MM.1S (cell line): Measurements from ENCODE around the gene SLC4A7.

Experiments
- DNase-seq: peaks from one replicate; pipeline ENCODE4 v3.0.0-alpha.2; 2015
- H2AFZ ChIP-seq: fragments of 300-600 bp; sonication (generic); 2 replicates; pipeline ENCODE4 v1.6.0; 2016; ENCODE audit warnings: antibody characterized with exemption, low read length
- H3F3A ChIP-seq: fragments of 300-600 bp; sonication (generic); 2 replicates; pipeline ENCODE4 v1.6.1; 2016; ENCODE audit warnings: mild to moderate bottlenecking, antibody characterized with exemption, low read length, moderate library complexity, mixed read lengths; ENCODE audit not compliant: insufficient read depth
- H3K27ac ChIP-seq: fragments of 300-600 bp; sonication (generic); 2 replicates; pipeline ENCODE4 v1.5.1; 2016; ENCODE audit warnings: mild to moderate bottlenecking, low read length
- H3K27me3 ChIP-seq: fragments of 300-600 bp; sonication (generic); replicated peaks from 2 replicates; pipeline ENCODE4 v1.6.0; 2016; ENCODE audit warnings: low read length; ENCODE audit not compliant: insufficient read depth
- H3K36me3 ChIP-seq: fragments of 300-600 bp; sonication (generic); replicated peaks from 2 replicates; pipeline ENCODE4 v1.6.1; 2016; ENCODE audit warnings: mild to moderate bottlenecking, low read length, mixed read lengths; ENCODE audit not compliant: insufficient read depth
- H3K4me1 ChIP-seq: fragments of 300-600 bp; sonication (generic); 2 replicates; pipeline ENCODE4 v1.6.1; 2016; ENCODE audit warnings: low read length, mixed read lengths
- H3K4me2 ChIP-seq: fragments of 300-600 bp; sonication (generic); 2 replicates; pipeline ENCODE4 v1.6.0; 2016; ENCODE audit warnings: low read depth, low read length
- H3K4me3 ChIP-seq: fragments of 300-600 bp; sonication (generic); 2 replicates; pipeline ENCODE4 v1.5.1; 2016; ENCODE audit warnings: low read length, mixed read lengths
- H3K79me2 ChIP-seq: fragments of 300-600 bp; sonication (generic); 2 replicates; pipeline ENCODE4 v1.6.1; 2016; ENCODE audit warnings: mixed run types, low read length, mixed read lengths
- H3K9ac ChIP-seq: fragments of 300-600 bp; sonication (generic); 2 replicates; pipeline ENCODE4 v1.6.1; 2016; ENCODE audit warnings: low read length, mixed read lengths
- H3K9me2 ChIP-seq: fragments of 300-600 bp; sonication (generic); replicated peaks from 2 replicates; pipeline ENCODE4 v1.6.1; 2016; ENCODE audit warnings: mild to moderate bottlenecking, low read length, mixed read lengths; ENCODE audit not compliant: insufficient read depth
- H3K9me3 ChIP-seq: fragments of 300-600 bp; sonication (generic); replicated peaks from 2 replicates; pipeline ENCODE4 v1.6.1; 2016; ENCODE audit warnings: mild to moderate bottlenecking, low read length, mixed read lengths; ENCODE audit not compliant: insufficient read depth
- H4K20me1 ChIP-seq: fragments of 300-600 bp; sonication (generic); 2 replicates; pipeline ENCODE4 v1.6.1; 2016; ENCODE audit warnings: mild to moderate bottlenecking, low read length, moderate library complexity, mixed read lengths; ENCODE audit not compliant: insufficient read depth
- CTCF ChIP-seq: fragments of 300-600 bp; sonication (generic); IDR thresholded peaks from 2 replicates; pipeline ENCODE4 v1.5.1; 2016; ENCODE audit warnings: antibody characterized with exemption, low read length, mixed read lengths
- EZH2 ChIP-seq: fragments of 300-600 bp; sonication (generic); optimal IDR thresholded peaks from 2 replicates; pipeline ENCODE3; 2017; ENCODE audit warnings: low read depth, mild to moderate bottlenecking, antibody characterized with exemption, low read length, mixed read lengths
- EZH2phosphoT487 ChIP-seq: fragments of 300-600 bp; sonication (generic); IDR thresholded peaks from 2 replicates; pipeline ENCODE4 v1.6.1; 2018; ENCODE audit warnings: antibody characterized with exemption, low read length

SLC4A7 gene

GRCh38 chr3:27358372-27358771 lies 125.8 kb downstream of the SLC4A7 start:
- H3K9me2 ChIP-seq, result no peaks in the 10 kb centered on the region
- no peaks in the 10 kb centered on the region for H3K9me3 ChIP-seq
- DNase-seq, result no peak
- H4K20me1 ChIP-seq, result no peaks in the 10 kb centered on the region
- no peaks in the 10 kb centered on the region for H3K27me3 ChIP-seq
- no peak overlapping the region for H3K9ac ChIP-seq
- H3K27ac ChIP-seq, result no peak overlapping the region
- no peak overlapping the region for H2AFZ ChIP-seq
- H3K4me3 ChIP-seq, result no peak overlapping the region
- no peak for TF ChIP-seq EZH2phosphoT487
- no peak for TF ChIP-seq EZH2
- no peak for TF ChIP-seq CTCF
- H3K36me3 ChIP-seq, result no peaks in the 10 kb centered on the region
- no peaks in the 10 kb centered on the region for H3F3A ChIP-seq
- no peaks in the 10 kb centered on the region for H3K79me2 ChIP-seq
- H3K4me2 ChIP-seq, result no peak overlapping the region
- peaks cover 19% of the 10 kb centered on the region for H3K4me1 ChIP-seq

- H3K4me1 ChIP-seq, result peaks cover 19% of the 10 kb centered on the region
- H2AFZ ChIP-seq, result no peak overlapping the region
- H3K9me3 ChIP-seq, result no peaks in the 10 kb centered on the region
- no peak overlapping the region for H3K9ac ChIP-seq
- no peak for TF ChIP-seq EZH2phosphoT487
- TF ChIP-seq CTCF, result peak; percentile 80
- no peak overlapping the region for H3K4me2 ChIP-seq
- H4K20me1 ChIP-seq, result no peaks in the 10 kb centered on the region
- no peaks in the 10 kb centered on the region for H3K36me3 ChIP-seq
- no peaks in the 10 kb centered on the region for H3F3A ChIP-seq
- DNase-seq, result peak; percentile 71
- no peaks in the 10 kb centered on the region for H3K9me2 ChIP-seq
- H3K27ac ChIP-seq, result no peak overlapping the region
- H3K4me3 ChIP-seq, result no peak overlapping the region
- no peaks in the 10 kb centered on the region for H3K27me3 ChIP-seq
- no peaks in the 10 kb centered on the region for H3K79me2 ChIP-seq
Observed at GRCh38 chr3:27357665-27358258, 126.4 kb downstream of the SLC4A7 start.

- Histone ChIP-seq H3K27ac (no peak overlapping the region), H3K4me2 (no peak overlapping the region), H3K9ac (no peak overlapping the region), H4K20me1 (no peaks in the 10 kb centered on the region), H3K27me3 (no peaks in the 10 kb centered on the region), H3F3A (no peaks in the 10 kb centered on the region), H3K36me3 (no peaks in the 10 kb centered on the region), H3K9me3 (no peaks in the 10 kb centered on the region), H3K79me2 (no peaks in the 10 kb centered on the region), H2AFZ (no peak overlapping the region), H3K9me2 (no peaks in the 10 kb centered on the region), H3K4me1 (peaks cover 19% of the 10 kb centered on the region), H3K4me3 (no peak overlapping the region)
- no peak for TF ChIP-seq CTCF
- TF ChIP-seq EZH2, result no peak
- no peak for DNase-seq
Observed at GRCh38 chr3:27356976-27357375, 127.2 kb downstream of the SLC4A7 start.
